Measurements from ENCODE around the gene PTGES2.
A peak's percentile ranks its signal among the peaks of the same experiment; 100 is the strongest.
"Not testable (repeated sequence)": the region's sequence is repeated elsewhere in the genome, so short reads cannot be mapped to it uniquely, and the experiment has no call there.

Gene PTGES2

DNA sequence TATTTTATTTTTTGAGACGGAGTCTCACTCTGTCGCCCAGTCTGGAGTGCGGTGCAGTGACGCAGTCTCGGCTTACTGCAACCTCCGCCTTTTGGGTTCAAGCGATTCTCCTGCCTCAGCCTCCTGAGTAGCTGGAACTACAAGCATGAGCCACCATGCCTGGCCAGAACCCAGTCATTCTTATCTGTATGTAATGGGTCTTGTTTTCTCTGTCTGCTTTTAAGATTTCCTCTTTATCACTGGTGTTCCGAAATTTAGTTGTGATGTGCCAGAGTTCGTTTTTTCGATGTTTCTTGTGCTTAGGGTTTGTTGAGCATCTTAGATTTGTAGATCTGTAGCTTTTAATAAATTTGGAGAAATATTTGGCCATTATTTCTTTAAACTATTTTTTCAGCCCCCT lies 40.3 kb downstream of the PTGES2 start:
- no peak for DNase-seq (ENCODE audit: low read depth)

DNA sequence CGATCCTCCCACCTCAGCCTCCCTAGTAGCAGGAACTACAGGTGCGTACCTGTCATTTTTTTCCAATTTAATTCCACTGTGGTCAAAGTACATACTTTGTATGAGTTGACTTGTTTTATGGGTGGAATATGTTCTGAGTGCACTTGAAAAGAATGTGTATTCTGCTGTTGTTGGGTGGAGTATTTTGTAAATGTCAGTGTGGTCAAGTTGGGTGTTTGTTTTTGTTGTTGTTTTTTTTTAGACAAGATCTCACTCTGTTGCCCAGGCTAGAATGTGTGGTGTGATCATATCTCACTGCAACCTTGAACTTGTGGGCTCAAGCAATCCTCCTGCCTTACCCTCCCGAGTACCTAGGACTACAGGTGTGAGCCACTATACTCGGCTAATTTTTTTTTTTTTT lies 41.6 kb downstream of the PTGES2 start:
- DNase-seq (ENCODE audit: low read depth) = no peak

DNA sequence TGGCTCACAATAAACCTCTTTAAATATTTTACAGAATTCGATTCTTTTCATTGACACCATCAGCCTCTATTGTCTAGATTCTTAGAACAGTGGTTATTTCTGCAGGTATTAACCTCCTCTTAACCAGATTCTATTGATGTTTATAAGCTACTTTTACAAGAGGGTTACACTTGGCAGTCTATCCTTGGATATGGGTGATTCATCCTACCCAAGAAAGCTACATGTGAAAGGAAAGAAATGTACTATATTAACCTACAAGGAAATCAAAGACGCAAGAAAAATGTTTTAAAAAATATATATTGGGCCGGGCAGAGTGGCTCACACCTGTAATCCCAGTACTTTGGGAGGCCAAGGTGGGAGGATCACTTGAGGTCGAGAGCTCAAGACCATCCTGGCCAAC lies 42.8 kb downstream of the PTGES2 start:
- DNase-seq (ENCODE audit: low read depth) = no peak

DNA sequence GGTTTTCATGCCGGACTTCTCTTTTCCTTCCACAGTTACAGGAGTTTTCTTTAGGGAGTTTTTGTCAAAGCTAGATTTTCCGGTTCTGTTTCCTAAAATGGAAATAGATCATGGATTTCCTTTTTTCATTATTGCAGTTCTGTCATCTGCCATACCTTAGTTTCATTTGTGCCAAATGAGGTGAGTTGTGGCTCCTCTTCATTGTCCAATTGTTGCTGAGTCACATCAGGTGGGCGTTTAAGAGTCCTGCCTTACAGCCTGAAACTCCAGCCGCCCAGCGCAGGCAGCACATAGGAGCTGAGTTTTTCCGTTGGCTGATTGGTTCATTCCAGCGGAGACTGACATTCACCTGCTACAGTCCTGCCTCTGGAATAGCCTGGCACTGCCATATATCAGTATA lies 45.4 kb downstream of the PTGES2 start:
- no peak for DNase-seq (ENCODE audit: low read depth)

DNA sequence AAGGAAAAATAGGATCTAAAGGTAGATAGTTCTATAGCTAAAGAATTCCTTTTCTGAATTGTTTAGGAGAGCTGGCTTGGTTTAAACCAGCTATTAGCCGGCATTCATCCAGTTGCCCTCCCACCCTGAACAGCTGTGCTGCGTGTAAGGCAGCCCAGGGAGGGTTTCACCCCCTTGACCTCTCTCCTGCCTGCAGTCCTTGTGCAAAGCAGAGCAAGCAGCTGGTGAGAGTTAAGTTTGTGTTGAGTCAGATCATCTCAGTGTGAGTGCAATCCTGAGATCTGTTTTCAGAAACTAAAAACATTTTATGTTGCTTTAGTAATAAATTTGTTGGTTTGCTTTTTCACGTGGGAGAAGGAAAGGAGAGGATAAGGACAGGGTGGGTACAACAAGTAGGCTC lies 46.5 kb downstream of the PTGES2 start:
- no peak for DNase-seq (ENCODE audit: low read depth)

- no peak for DNase-seq (ENCODE audit: low read depth)
These were observed 47.3 kb downstream of the PTGES2 start for GRCh38 chr9:128080206-128080605.

DNA sequence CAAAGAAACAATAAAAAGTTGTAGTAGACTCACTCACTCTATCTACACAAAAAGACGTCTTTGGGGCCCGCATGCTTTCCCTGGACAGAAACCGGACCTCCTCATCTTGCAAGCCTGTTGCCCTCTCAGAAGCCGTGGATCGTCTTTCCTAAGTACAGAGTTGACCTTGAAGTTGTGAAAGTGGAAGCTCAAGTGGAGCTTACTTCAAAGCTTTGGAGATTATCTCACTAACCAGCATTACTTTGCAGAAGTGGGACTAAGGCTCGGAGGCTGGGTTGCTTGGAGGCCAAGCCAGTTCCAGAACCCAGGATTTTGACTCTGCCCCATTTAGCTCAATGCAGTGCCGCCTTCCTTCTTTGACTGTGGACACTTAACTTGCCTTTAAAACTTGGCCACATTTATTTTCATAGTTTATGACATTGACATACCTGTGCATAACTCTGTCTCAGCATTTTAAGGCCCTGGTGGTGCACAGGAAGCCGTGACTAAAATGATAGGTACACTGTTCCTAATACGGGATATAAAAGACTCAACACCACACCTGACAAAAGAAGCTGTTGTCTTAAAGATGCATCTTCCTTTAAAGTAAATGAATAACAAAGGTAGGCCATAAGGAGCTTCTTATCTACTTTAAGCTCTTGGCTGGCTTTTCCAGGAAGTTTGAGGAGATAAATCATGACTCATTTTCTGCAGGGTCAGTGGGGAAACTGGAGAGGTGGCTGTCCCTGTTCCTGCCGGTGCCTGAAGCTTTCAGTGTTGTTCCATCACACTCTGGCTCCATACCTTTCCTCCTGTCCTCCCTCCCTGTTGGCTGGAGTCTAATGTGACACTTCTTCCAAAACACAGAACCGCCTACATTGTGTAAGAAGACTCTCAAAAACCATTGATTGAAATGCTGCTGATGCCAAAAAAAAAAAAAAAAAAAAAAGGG lies 48.8 kb downstream of the PTGES2 start:
- DNase-seq (ENCODE audit: low read depth) = no peak

DNA sequence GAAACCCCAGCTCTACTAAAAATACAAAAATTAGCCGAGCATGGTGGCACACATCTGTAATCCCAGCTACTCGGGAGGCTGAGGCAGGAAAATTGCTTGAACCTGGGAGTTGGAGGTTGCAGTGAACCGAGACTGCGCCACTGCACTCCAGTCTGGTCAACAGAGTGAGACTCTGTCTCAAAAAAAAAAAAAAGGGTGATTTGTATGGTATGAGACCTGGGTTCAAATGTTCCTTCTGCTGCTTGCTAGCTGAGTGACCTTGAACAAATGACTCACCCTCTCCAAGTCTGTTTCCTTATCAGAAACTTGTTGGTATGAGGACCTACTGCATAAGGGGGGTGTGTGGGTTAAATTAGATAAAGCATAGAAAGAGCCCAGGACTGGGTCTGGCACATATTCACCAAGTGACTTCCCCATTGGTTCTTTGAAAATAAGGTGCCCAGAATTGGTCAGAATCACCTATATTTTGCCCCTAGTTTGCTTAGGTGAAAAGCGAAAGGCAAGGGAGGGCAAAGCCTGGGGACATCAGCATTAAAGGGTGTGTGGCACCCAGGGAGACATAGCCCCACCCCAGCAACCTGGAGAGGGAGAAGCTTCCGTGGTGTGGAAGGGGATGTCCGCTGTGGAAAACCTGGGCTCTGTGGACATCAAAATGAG lies 49.6 kb downstream of the PTGES2 start:
- no peak for DNase-seq (ENCODE audit: low read depth)

DNA sequence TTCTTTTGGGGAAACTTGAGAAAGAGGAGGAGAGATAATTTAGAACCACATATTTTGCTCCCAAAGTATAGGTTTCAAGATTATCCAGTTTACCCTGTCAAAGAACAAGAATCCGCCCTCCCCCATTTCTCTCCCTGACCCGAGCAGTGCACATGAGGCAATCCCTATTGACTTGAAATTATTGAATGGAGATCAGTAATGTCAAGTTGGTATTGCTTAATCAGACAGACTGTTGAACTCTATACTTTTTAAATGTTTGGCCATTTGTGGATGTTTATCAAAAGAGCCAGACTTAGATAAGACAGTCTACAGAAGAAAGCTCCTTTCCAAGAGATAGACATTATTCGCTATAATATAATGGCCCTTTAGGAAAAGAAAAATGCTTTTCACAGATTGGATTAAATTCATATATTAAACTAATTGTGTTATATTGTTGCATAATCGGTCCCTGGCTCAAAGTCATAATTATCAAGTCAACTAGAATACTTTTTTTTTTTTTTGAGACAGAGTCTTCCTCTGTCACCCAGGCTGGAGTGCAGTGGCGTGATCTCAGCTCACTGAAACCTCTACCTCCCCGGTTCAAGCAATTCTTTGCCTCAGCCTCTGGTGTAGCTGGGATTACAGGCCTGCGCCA lies 54.2 kb downstream of the PTGES2 start:
- no peak for DNase-seq (ENCODE audit: low read depth)

- DNase-seq (ENCODE audit: low read depth) = peak; percentile 51
These were observed 55.1 kb downstream of the PTGES2 start for GRCh38 chr9:128072144-128073021.

- DNase-seq (ENCODE audit: low read depth) = not testable (repeated sequence)
These were observed 56.1 kb downstream of the PTGES2 start for GRCh38 chr9:128071475-128071874.

- DNase-seq (ENCODE audit: low read depth) = no peak
These were observed 56.7 kb downstream of the PTGES2 start for GRCh38 chr9:128070874-128071273.
